Stomach smooth muscle (tissue), 2 donors: Measurements from ENCODE around the gene C16orf74.

ENCODE experiments used
- H3K27ac ChIP-seq: one replicate; pipeline ENCODE4 v1.7.0; 2013; ENCODE audit warnings: mild to moderate bottlenecking, low read length, inconsistent platforms
- H3K27me3 ChIP-seq, 2 donors: one replicate each; pipeline ENCODE4 v1.7.0; 2013; ENCODE audit warnings: low read length in 2 of 2; ENCODE audit not compliant: insufficient read depth in 2 of 2, control insufficient read depth in 1 of 2
- H3K36me3 ChIP-seq, 2 donors: one replicate each; pipeline ENCODE4 v1.7.0; 2013; ENCODE audit warnings: low read length in 2 of 2; ENCODE audit not compliant: control insufficient read depth in 2 of 2, insufficient read depth in 2 of 2
- H3K4me1 ChIP-seq: one replicate; pipeline ENCODE4 v1.7.0; 2013; ENCODE audit warnings: low read length; ENCODE audit not compliant: control insufficient read depth, insufficient read depth
- H3K4me3 ChIP-seq, 2 donors: one replicate each; pipeline ENCODE4 v1.7.0; 2013; ENCODE audit warnings: low read length in 2 of 2
- H3K9ac ChIP-seq, 2 donors: one replicate each; pipeline ENCODE4 v1.7.0; 2013; ENCODE audit warnings: low read length in 2 of 2, mild to moderate bottlenecking in 1 of 2
- H3K9me3 ChIP-seq, 2 donors: one replicate each; pipeline ENCODE4 v1.7.0; 2013; ENCODE audit warnings: low read length in 2 of 2; ENCODE audit not compliant: control insufficient read depth in 2 of 2
- donor health status: healthy.
- donor health status: Pancreatic carcinoma.

The C16orf74 gene

GRCh38 chr16:85667841-85668413 is 83.0 kb downstream of the C16orf74 start:
- H3K9ac ChIP-seq: no peak overlapping the region
- H3K36me3 ChIP-seq: peaks cover 76 to 84% of the 10 kb centered on the region in 2 donors

DNA sequence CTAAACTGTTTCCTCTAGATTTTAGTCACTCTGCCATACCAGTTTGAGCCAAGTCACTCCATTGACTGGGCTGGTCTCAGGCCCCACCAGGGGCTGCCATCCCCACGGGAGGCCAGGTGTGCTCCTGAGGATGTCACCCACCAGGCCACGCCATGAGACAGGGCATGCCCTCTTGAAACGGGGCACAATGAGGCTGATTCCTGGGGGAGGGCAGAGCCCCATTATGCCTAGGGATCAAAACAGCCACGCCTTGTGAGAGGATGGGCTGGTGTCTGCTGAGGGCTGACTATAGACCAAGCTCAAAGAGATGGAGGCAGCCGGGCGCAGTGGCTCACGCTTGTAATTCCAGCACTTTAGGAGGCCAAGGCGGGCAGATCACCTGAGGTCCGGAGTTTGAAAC is 83.6 kb downstream of the C16orf74 start:
- Histone ChIP-seq H3K4me1 (peaks cover 6% of the 10 kb centered on the region), H3K4me3 (no peak overlapping the region), H3K9me3 (no peaks in the 10 kb centered on the region), H3K27ac (no peak overlapping the region), H3K9ac (no peak overlapping the region), H3K27me3 (no peaks in the 10 kb centered on the region), H3K36me3 (peaks cover 75 to 87% of the 10 kb centered on the region in 2 donors)

More at GRCh38 chr16:85667841-85668413, 83.0 kb downstream of the C16orf74 start:
- Histone ChIP-seq H3K4me3 (no peak overlapping the region), H3K27ac (no peak overlapping the region), H3K9me3 (no peaks in the 10 kb centered on the region), H3K4me1 (peaks cover 6% of the 10 kb centered on the region), H3K27me3 (no peaks in the 10 kb centered on the region)

GRCh38 chr16:85665929-85666328 is 85.0 kb downstream of the C16orf74 start:
- no peaks in the 10 kb centered on the region for H3K27me3 ChIP-seq
- H3K4me3 ChIP-seq: no peak overlapping the region
- H3K9ac ChIP-seq: no peak overlapping the region
- peaks cover 6% of the 10 kb centered on the region for H3K4me1 ChIP-seq
- no peaks in the 10 kb centered on the region for H3K9me3 ChIP-seq
- no peak overlapping the region for H3K27ac ChIP-seq
- H3K36me3 ChIP-seq: peaks cover 69 to 79% of the 10 kb centered on the region in 2 donors

DNA sequence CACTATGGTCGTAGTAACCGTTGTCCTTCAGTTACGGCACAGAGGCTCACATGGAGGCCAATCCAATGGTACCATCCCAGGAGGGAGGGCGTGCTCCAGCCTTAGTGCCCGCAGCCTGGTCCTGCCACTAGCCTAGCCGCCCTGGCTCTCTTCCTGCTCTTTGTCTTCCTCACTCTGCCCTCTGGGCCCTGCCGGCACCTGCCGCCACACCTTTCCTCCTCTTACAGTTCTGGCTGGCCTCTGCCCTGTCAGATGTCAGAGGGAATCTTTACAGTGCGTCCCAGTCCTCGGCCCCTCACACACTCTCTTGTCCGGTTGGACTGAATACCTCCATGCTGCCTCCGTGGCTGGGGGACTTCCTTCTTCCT is 85.5 kb downstream of the C16orf74 start:
- no peaks in the 10 kb centered on the region for H3K27me3 ChIP-seq
- no peak overlapping the region for H3K27ac ChIP-seq
- H3K9me3 ChIP-seq: no peaks in the 10 kb centered on the region
- H3K4me3 ChIP-seq: no peak overlapping the region
- no peak overlapping the region for H3K9ac ChIP-seq
- peaks cover 6% of the 10 kb centered on the region for H3K4me1 ChIP-seq
- peaks cover 65 to 75% of the 10 kb centered on the region in 2 donors for H3K36me3 ChIP-seq

DNA sequence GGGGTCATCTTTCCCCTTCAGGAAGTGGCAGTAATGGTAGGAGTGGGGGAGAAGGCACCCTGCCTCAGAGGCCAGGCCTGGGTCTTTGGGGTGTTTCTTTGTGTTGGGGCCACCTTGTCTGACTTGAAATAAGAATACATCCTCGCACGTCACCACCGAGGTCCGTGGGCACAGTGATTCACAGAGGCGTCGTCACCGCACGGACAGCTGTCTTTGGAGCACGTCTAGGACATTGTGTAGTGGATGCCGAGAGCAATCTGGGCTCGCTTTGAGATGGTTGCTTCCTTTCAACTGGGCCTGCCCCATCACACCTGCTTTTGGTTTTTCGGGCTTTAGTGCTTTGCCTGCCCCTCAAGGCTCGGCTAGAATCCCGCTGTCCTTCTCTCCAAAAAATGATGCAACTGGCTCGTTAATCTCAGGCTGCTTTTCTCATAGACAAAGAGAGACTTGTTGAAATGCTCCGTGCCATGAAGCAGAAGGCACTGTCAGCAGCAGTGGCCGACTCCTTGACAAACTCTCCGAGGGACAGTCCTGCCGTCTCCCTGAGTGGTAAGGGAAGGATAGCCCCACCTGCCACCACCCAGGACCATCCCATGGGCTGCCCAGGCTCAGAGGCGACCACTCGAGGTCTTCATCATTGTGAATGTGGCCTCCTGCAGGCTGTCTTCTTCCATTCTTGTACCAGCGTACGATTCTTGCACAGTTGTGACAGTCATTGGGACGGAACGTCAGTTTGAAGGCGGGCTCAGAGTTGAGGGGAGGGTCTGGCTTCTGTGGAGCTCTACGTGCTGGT is 86.1 kb downstream of the C16orf74 start:
- Histone ChIP-seq H3K4me3 (no peak overlapping the region), H3K9me3 (no peaks in the 10 kb centered on the region), H3K36me3 (peaks cover 67 to 70% of the 10 kb centered on the region in 2 donors), H3K27me3 (no peaks in the 10 kb centered on the region), H3K9ac (no peak overlapping the region), H3K27ac (no peak overlapping the region), H3K4me1 (peaks cover 9% of the 10 kb centered on the region)

- H3K27ac ChIP-seq: peak overlapping the region; percentile 11
- H3K36me3 ChIP-seq: peaks cover 63 to 68% of the 10 kb centered on the region in 2 donors
Measured at GRCh38 chr16:85663891-85664321, 87.0 kb downstream of the C16orf74 start.

GRCh38 chr16:85662976-85663830 is 87.7 kb downstream of the C16orf74 start:
- H3K27me3 ChIP-seq: no peaks in the 10 kb centered on the region
- peaks cover 65 to 66% of the 10 kb centered on the region in 2 donors for H3K36me3 ChIP-seq
- H3K9ac ChIP-seq: no peak overlapping the region
- H3K4me1 ChIP-seq: peaks cover 9% of the 10 kb centered on the region
- H3K9me3 ChIP-seq: no peaks in the 10 kb centered on the region
- peak overlapping the region; percentile 11 for H3K27ac ChIP-seq
- no peak overlapping the region for H3K4me3 ChIP-seq

More at GRCh38 chr16:85663891-85664321, 87.0 kb downstream of the C16orf74 start:
- Histone ChIP-seq H3K9ac (no peak overlapping the region), H3K27me3 (no peaks in the 10 kb centered on the region), H3K4me1 (peaks cover 9% of the 10 kb centered on the region), H3K4me3 (no peak overlapping the region), H3K9me3 (no peaks in the 10 kb centered on the region)

GRCh38 chr16:85662482-85662812 is 88.4 kb downstream of the C16orf74 start:
- Histone ChIP-seq H3K9ac (no peak overlapping the region), H3K27me3 (no peaks in the 10 kb centered on the region), H3K4me3 (no peak overlapping the region), H3K36me3 (peaks cover 65 to 66% of the 10 kb centered on the region in 2 donors), H3K27ac (no peak overlapping the region), H3K9me3 (no peaks in the 10 kb centered on the region), H3K4me1 (peaks cover 9% of the 10 kb centered on the region)

- Histone ChIP-seq H3K27ac (no peak overlapping the region), H3K36me3 (peaks cover 62 to 64% of the 10 kb centered on the region in 2 donors)
Measured at GRCh38 chr16:85661740-85662481, 89.0 kb downstream of the C16orf74 start.

More at GRCh38 chr16:85661740-85662481, 89.0 kb downstream of the C16orf74 start:
- no peak overlapping the region for H3K4me3 ChIP-seq
- no peaks in the 10 kb centered on the region for H3K9me3 ChIP-seq
- H3K9ac ChIP-seq: no peak overlapping the region
- peaks cover 9% of the 10 kb centered on the region for H3K4me1 ChIP-seq
- H3K27me3 ChIP-seq: no peaks in the 10 kb centered on the region
